ENCODE data around the gene DNAJB1. TPM values are rescaled to one million over a fixed set of nuclear protein-coding genes. Genes with fewer than 3 reads are reported as not detected.
A peak's percentile ranks its signal among the peaks of the same experiment; 100 is the strongest.

DNAJB1 gene
- total and polyA plus RNA-seq, 2 of the 13 experiments (the other 11 are each of a cell fraction or from before 2014, with no cell fraction given), result 87.5 to 97.3 TPM

DNA sequence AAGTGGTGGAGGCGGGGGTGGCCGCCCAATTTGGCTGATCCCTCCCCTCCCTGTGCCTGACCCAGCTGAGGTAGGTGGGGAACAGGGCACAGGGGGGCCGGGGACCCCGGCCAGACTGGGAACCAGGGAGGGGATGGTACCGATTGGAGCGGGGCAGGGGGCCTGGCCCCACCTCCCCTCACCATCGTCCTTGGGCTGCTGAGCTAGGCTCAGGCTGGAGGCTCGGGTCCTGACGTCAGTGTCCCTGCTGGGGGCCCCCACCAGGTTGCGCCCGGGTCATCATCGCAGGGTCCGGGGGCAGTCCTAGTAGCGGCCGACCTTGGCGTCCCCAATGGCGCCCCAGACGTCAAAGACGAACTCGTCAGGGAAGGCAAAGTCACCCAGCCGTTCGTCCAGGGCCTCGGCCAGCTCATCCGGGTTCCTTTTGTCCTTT, 40.1 kb downstream of the DNAJB1 start:
- in situ Hi-C loops (cut with HindIII; ENCODE audit: extremely low pct_ligation_motif_present, low pct_unique_long_range_greater_than_20kb) (no loop called here), intact Hi-C loops (cut with micrococcal nuclease; ENCODE audit: unreplicated experiment) (no loop called here)
- Histone ChIP-seq H3K79me2 (ENCODE audit: insufficient read depth, low read length) (no peaks in the 10 kb centered on the region), H3K4me1 (ENCODE audit: insufficient read depth, low read length) (peaks cover 13% of the 10 kb centered on the region), H3K27ac (ENCODE audit: extremely low read length, insufficient read depth, low read length) (no peak overlapping the region), H2AFZ (ENCODE audit: low read length) (no peak overlapping the region), H3K9me3 (ENCODE audit: low read length) (no peaks in the 10 kb centered on the region), H3K4me2 (ENCODE audit: low read depth, low read length) (no peak overlapping the region), H4K20me1 (ENCODE audit: insufficient read depth, low read length) (no peaks in the 10 kb centered on the region), H3K9ac (ENCODE audit: insufficient read depth, low read depth, low read length) (no peak overlapping the region), H3K36me3 (replicated peaks in 1 of 2; ENCODE audit: control insufficient read depth in 1 of 2, insufficient read depth in 2 of 2, low read length in 2 of 2) (peaks cover 4 to 17% of the 10 kb centered on the region in 2 experiments; a peak in 3 of 5 replicates), H3K4me3 (replicated peaks in 1 of 3; ENCODE audit: insufficient read depth in 1 of 3, low read depth in 2 of 3, low read length in 3 of 3) (no peak overlapping the region), H3K27me3 (ENCODE audit: control insufficient read depth in 1 of 2, insufficient read depth in 2 of 2, low read length in 2 of 2) (no peaks in the 10 kb centered on the region)
- TF ChIP-seq RBFOX2 (IDR thresholded peaks at IDR 0.05; ENCODE audit: low read depth, low read length) (0 out of 2 replicates have a peak, but pooled peaks have one; percentile 26), TAF1 (CRISPR knock-in tag; IDR thresholded peaks at IDR 0.05) (no peak)
- ATAC-seq (no peak), DNase-seq (ENCODE audit: low spot score) (no peak), FAIRE-seq (no peak)
- TSS peak; percentile 73 for BruUV-seq (replicated peaks)
- WGBS (ENCODE audit: low lambda C conversion rate), result 97% methylated on average over 16 of the region's 24 CpGs
- CTCF ChIA-PET (ENCODE audit: low intra/inter-chr PET ratio, low total read pairs), result no interaction called here
- POLR2A ChIA-PET, result no interaction called here

DNA sequence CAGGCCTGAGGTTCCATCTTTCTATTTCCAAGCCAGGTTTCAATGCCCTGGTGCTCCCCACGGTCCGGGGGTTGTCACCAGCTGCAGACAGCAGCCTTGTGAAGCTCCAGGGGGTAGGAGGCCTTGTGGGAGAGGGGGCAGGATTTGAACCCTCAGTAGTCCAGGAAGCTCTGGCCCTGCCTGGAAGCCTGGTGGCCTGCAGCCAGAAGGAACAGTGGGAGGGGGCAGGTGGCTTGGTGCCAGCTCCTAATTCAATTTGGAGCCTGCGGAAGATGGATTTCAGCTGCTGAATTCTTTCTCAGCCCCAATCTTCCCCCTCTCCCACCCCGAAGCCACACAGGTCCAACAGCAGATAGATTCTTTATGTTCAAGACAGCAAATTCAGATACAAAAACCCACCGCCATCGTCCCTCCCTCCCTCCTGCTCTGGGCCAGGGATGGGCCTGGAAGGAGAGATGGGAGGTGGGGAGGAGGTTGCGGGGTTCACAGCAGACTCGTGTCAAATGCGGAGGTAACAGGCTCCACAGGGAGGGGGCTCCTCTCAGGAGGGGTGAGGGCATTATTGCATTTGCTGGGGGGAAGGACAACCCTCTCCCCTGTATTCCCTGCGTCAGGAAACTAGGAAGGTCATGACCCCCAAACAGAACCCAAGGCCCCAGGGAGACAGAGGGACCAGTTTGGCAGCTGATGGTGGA, 40.6 kb downstream of the DNAJB1 start:
- no peak overlapping the region for H3K4me2 ChIP-seq (ENCODE audit: low read depth, low read length)
- no peaks in the 10 kb centered on the region for H3K27me3 ChIP-seq (ENCODE audit: control insufficient read depth in 1 of 2, insufficient read depth in 2 of 2, low read length in 2 of 2)
- no peaks in the 10 kb centered on the region for H3K9me3 ChIP-seq (ENCODE audit: low read length)
- ChIA-PET POLR2A (no interaction called here), CTCF (ENCODE audit: low intra/inter-chr PET ratio, low total read pairs) (no interaction called here)
- no TSS peak for BruUV-seq (replicated peaks)
- FAIRE-seq (no peak), ATAC-seq (no peak), DNase-seq (ENCODE audit: low spot score) (no peak)
- no peak overlapping the region for H3K9ac ChIP-seq (ENCODE audit: insufficient read depth, low read depth, low read length)
- no peaks in the 10 kb centered on the region for H3K79me2 ChIP-seq (ENCODE audit: insufficient read depth, low read length)
- no peaks in the 10 kb centered on the region for H4K20me1 ChIP-seq (ENCODE audit: insufficient read depth, low read length)
- H3K4me3 ChIP-seq (replicated peaks in 1 of 3; ENCODE audit: insufficient read depth in 1 of 3, low read depth in 2 of 3, low read length in 3 of 3), result no peak overlapping the region
- peaks cover 4 to 16% of the 10 kb centered on the region in 2 experiments; a peak in 3 of 5 replicates for H3K36me3 ChIP-seq (replicated peaks in 1 of 2; ENCODE audit: control insufficient read depth in 1 of 2, insufficient read depth in 2 of 2, low read length in 2 of 2)
- in situ Hi-C loops (cut with HindIII; ENCODE audit: extremely low pct_ligation_motif_present, low pct_unique_long_range_greater_than_20kb) (no loop called here), intact Hi-C loops (cut with micrococcal nuclease; ENCODE audit: unreplicated experiment) (no loop called here)
- peaks cover 13% of the 10 kb centered on the region for H3K4me1 ChIP-seq (ENCODE audit: insufficient read depth, low read length)
- H3K27ac ChIP-seq (ENCODE audit: extremely low read length, insufficient read depth, low read length), result no peak overlapping the region
- WGBS (ENCODE audit: low lambda C conversion rate), result 93% methylated on average over 8 of the region's 10 CpGs
- no peak overlapping the region for H2AFZ ChIP-seq (ENCODE audit: low read length)
- TF ChIP-seq ZNF3 (CRISPR knock-in tag; IDR thresholded peaks at IDR 0.05), result no peak
- no peak for TF ChIP-seq ZNF430 (CRISPR knock-in tag; IDR thresholded peaks at IDR 0.05)
- TF ChIP-seq SYNCRIP (IDR thresholded peaks at IDR 0.05; ENCODE audit: insufficient read depth, low read depth, low read length), result no peak
- TF ChIP-seq ARID2 (CRISPR knock-in tag; IDR thresholded peaks at IDR 0.05; ENCODE audit: borderline replicate concordance), result no peak
- TF ChIP-seq ARHGAP35 (CRISPR knock-in tag; IDR thresholded peaks at IDR 0.05; ENCODE audit: borderline replicate concordance), result no peak
- no peak for TF ChIP-seq NFE2 (CRISPR knock-in tag; IDR thresholded peaks at IDR 0.05)
- TF ChIP-seq TSC22D2 (CRISPR knock-in tag; IDR thresholded peaks at IDR 0.05; ENCODE audit: borderline replicate concordance), result no peak
- TF ChIP-seq, protein P1, sequence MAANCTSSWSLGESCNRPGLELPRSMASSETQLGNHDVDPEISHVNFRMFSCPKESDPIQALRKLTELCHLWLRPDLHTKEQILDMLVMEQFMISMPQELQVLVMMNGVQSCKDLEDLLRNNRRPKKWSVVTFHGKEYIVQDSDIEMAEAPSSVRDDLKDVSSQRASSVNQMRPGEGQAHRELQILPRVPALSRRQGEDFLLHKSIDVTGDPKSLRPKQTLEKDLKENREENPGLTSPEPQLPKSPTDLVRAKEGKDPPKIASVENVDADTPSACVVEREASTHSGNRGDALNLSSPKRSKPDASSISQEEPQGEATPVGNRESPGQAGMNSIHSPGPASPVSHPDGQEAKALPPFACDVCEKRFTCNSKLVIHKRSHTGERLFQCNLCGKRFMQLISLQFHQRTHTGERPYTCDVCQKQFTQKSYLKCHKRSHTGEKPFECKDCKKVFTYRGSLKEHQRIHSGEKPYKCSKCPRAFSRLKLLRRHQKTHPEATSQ (CRISPR knock-in tag; IDR thresholded peaks at IDR 0.05; ENCODE audit: borderline replicate concordance), result no peak
- TF ChIP-seq MXI1 (IDR thresholded peaks at IDR 0.05; ENCODE audit: borderline replicate concordance, low read depth, low read length), result no peak
- no peak for TF ChIP-seq SMARCC2 (IDR thresholded peaks at IDR 0.05)
- no peak for TF ChIP-seq ZNF678 (CRISPR knock-in tag; IDR thresholded peaks at IDR 0.05)
- TF ChIP-seq, protein P2, sequence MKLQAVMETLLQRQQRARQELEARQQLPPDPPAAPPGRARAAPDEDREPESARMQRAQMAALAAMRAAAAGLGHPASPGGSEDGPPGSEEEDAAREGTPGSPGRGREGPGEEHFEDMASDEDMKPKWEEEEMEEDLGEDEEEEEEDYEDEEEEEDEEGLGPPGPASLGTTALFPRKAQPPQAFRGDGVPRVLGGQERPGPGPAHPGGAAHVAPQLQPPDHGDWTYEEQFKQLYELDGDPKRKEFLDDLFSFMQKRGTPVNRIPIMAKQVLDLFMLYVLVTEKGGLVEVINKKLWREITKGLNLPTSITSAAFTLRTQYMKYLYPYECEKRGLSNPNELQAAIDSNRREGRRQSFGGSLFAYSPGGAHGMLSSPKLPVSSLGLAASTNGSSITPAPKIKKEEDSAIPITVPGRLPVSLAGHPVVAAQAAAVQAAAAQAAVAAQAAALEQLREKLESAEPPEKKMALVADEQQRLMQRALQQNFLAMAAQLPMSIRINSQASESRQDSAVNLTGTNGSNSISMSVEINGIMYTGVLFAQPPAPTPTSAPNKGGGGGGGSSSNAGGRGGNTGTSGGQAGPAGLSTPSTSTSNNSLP (IDR thresholded peaks at IDR 0.05; ENCODE audit: low read depth, low read length), result no peak
